Measurements from ENCODE around the gene MAOB.

DNA sequence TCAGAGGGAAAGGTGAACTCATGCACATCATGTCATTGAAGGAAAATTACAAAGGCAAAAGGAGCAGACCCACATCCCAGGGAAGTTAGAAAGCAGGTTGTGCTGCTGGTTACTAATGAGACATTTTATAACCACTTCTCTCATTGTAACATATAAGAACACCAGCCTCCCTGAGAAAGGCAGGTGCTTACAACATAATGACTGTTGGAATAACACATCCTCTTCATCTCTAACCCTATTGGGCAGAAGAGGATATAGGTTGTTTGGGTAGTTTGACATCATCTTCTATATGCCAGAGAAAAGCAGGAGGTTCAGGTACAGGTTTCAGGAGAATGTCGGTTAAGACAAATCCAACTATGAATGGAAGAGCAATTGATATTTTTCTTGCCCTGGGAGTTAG is 148.6 kb downstream of the MAOB start:
- TF ChIP-seq, protein P1, sequence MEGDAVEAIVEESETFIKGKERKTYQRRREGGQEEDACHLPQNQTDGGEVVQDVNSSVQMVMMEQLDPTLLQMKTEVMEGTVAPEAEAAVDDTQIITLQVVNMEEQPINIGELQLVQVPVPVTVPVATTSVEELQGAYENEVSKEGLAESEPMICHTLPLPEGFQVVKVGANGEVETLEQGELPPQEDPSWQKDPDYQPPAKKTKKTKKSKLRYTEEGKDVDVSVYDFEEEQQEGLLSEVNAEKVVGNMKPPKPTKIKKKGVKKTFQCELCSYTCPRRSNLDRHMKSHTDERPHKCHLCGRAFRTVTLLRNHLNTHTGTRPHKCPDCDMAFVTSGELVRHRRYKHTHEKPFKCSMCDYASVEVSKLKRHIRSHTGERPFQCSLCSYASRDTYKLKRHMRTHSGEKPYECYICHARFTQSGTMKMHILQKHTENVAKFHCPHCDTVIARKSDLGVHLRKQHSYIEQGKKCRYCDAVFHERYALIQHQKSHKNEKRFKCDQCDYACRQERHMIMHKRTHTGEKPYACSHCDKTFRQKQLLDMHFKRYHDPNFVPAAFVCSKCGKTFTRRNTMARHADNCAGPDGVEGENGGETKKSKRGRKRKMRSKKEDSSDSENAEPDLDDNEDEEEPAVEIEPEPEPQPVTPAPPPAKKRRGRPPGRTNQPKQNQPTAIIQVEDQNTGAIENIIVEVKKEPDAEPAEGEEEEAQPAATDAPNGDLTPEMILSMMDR (IDR thresholded peaks at IDR 0.05), result no peak
- TF ChIP-seq POLR2A (IDR thresholded peaks at IDR 0.05), result no peak
